NCI-H2227 (cell line): Measurements from ENCODE around the gene CTDP1.
"Not testable (repeated sequence)": the region's sequence is repeated elsewhere in the genome, so short reads cannot be mapped to it uniquely, and the experiment has no call there.

ENCODE experiments used
- DNase-seq: peaks from one replicate; lab custom pipeline; 2025; ENCODE audit not compliant: unreplicated experiment; lab: John Stamatoyannopoulos, UW

The CTDP1 gene

GRCh38 chr18:79680891-79681339, 1.3 kb downstream of the CTDP1 start:
- DNase-seq, result no peak

GRCh38 chr18:79681484-79682387, 2.1 kb downstream of the CTDP1 start:
- DNase-seq, result no peak

GRCh38 chr18:79682481-79682880, 2.9 kb downstream of the CTDP1 start:
- no peak for DNase-seq

- DNase-seq, result no peak
Observed at GRCh38 chr18:79682894-79683625, 3.5 kb downstream of the CTDP1 start.

- DNase-seq, result no peak
Observed at GRCh38 chr18:79683626-79684282, 4.2 kb downstream of the CTDP1 start.

DNA sequence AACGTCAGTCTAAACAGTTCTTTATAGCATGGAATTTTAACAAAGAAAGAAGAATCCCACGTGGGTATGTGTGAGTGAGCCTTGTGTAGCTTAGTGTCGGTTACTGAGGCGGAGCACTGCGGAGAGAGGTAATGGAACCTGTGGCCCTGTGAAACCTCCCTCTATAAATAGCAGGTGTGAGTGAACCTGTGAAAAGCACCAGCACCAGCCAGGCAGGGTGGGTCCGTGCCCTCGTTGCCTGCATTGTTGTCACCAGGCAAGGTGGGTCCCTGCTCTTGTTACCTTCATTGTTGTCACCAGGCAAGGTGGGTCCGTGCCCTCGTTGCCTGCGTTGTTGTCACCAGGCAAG, 4.7 kb downstream of the CTDP1 start:
- DNase-seq, result no peak

GRCh38 chr18:79684787-79685186, 5.2 kb downstream of the CTDP1 start:
- DNase-seq, result no peak

- DNase-seq, result no peak
Observed at GRCh38 chr18:79685281-79685680, 5.7 kb downstream of the CTDP1 start.

DNA sequence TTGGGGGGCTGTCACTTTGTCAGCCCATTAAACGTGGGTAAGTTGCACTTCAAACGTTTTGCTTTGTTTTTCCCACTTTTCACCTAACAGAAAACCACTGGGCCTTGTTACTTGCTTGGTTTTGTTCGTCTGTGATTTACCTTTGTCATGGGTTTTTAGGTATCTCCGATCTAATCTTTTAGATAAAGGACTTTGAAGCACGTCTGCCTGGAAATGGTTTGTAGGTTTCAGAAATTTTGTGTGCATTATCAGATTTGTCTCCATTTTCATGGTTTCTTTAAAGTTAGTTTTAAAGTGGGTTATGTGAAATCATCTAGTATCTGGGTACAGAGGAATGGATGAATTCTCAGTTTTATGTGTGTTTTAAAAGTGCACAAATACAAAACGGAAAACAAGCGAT, 6.4 kb downstream of the CTDP1 start:
- no peak for DNase-seq

DNA sequence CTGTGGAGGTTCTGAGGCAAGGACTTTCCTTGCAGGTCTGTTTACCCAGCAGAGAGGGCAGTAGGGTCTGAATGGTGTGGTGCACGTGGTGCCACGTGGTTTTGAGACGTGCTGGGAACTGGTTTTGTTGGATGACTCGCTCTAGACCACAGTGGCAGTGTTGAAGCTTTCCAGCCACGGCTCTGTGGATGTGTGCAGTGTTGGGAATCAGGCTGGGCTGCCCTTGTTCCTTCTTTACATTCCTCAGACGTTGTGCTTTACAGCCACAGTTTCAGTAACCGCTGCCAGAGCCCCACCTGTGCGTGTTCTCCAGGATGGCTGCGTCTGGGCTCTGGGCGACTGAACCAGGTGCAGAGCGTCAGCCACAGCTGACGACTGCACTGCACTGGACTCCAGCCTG, 8.2 kb downstream of the CTDP1 start:
- DNase-seq, result no peak

DNA sequence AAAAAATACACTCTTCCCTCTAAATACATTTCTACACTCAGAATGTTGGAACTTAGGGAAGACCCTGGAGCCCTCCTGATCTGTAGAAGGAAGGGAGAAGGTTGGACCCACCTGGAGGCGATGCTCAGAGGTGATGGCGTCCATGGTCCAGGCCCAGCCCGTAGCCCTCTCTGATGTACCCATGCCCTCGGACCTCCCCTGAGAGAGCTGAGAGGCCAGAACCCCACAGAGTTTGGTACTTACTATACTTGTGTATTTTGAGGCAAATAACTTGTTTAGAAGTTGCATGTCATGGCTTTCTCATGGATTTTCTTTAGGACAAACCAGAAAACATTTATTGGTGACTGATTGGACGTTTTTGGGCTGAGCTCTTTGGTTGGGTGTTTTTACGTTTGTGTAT, 10.5 kb downstream of the CTDP1 start:
- no peak for DNase-seq

- DNase-seq, result no peak
Observed at GRCh38 chr18:79690586-79691482, 11.2 kb downstream of the CTDP1 start.

DNA sequence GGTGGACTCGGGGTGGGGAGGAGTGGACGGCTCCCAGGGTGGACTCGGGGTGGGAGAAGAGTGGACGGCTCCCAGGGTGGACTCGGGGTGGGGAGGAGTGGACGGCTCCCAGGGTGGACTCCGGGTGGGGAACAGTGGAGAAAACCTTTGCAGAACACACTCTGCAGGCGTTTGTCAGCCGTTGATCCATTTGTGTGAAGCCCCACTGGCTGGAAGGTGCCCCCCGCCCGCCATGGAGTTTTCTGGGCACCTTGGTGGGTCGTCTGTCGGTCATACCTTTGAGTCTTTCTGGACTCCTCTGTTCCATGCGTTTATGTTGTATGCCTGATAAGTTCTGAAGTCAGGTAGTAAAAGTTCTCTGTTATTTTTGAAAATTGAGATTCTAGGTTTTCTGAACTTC, 12.5 kb downstream of the CTDP1 start:
- DNase-seq, result no peak

GRCh38 chr18:79692886-79693285, 13.3 kb downstream of the CTDP1 start:
- no peak for DNase-seq

DNA sequence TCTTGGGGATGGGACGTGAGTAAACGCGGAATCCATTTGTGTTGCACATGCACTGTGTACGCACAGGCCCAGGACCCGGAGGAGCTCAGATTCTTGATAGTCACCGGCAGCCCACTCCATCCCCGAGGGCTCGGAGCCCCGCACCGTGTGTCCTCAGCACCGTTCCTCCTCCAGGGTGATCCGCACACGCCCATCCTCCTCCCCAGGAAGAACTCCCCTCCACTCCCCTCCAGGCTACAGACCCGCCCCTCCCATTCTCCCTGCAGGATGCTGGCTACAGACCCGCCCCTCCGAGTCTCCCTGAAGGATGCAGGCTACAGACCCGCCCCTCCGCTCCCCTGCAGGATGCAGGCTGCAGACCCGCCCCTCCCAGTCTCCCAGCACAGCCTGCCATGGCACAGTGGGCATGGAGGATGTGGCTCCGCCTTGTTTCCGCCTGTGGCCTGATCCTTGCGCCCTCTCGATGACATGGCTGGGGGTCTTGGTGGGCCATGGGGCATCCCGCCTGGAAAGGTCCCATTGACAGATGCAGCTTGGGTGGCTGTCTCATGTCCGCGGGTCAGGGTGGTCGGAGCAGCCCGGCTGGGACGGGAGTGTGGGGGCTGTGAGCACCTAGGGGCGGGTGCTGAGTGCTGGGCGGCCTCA, 14.1 kb downstream of the CTDP1 start:
- no peak for DNase-seq

- not testable (repeated sequence) for DNase-seq
Observed at GRCh38 chr18:79694206-79694894, 14.7 kb downstream of the CTDP1 start.

DNA sequence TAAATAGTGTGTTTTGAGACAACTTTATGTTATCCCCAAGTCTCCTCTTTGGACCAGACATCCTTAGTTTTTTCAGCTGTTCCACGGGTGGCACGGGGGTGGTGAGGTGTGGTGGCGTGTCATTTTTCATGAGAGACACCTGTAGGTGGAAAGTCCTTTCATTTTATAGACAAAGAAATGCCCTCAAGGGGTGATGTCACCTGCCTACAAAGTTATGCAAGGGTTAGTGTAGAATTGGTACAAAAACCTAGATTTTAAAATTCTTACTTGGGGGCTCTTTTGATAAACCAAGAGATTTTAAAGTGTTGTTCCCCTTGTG, 15.3 kb downstream of the CTDP1 start:
- DNase-seq, result no peak

DNA sequence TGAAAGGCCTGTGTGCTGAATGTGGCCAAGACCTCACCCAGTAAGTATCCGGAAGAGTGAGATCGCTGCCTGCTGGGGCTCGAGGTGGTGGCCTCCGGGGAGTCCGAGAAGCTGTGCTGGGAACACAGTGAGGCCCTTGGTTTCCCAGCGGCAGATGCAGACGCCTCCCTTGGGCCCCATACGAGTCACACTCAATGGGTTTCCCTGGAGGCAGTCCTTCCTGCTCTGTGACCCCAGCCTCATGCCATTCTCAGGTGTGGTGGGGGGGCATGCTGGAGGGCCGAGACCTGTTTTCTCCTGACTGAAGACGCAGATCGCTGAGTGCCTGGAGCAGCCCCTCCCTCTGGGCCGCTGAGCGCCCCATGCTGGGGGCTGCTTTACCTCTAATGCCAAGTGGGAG, 15.7 kb downstream of the CTDP1 start:
- no peak for DNase-seq

DNA sequence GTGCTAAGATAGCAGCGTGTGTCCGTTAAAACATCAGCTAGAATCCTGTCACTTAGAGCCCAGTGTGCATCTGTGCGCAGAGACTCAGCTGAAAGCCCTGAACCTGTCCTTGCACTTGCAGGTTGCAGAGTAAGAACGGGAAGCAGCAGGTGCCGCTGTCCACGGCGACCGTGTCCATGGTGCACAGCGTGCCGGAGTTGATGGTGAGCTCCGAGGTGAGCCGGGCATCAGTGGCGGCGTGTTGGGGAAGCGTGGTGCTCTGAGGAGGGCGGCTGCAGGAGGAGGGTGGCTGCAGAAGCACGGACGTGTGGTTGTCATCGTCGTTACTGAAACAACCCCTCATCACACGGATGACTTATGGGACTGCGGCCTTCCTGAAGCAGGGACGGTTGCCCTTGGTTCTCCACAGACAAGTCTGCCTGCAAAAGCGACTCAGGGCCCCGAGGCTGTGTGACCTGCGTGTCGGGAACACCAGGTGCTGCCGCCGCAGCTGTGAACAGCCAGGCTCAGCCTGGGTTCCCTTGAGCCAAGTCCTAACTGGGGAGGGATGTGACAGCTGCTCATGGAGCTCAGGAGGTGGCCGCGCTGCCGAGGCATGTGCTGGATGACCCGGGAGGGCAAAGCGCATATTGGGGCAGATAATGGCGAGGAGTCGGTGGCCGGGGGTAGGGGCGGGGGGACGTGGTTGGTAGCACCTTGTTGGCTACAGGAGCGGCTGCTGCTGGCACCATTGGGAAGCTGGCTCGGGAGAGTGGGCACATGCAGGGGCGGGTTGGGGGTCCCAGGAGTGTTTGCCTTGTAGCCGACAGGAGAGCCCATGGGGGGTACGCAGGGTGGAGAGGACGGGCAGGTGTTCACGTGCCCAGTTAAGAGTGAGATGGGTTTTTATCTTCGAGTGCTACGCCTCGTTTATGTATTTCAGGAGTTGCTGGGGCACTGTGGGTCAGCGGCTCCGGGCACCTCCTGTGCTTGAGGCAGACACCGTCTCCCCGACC, 16.6 kb downstream of the CTDP1 start:
- no peak for DNase-seq
